MG63 (cell line): ENCODE measurements around the gene RMRP. TPM values are rescaled to one million over a fixed set of nuclear protein-coding genes. Genes with fewer than 3 reads are reported as not detected.

Experiments
- DNase-seq: peaks from one replicate; pipeline ENCODE4 v3.0.0-alpha.2; 2020
- H3K27me3 ChIP-seq: fragments of 250-450 bp; sonication (Bioruptor Pico); 2 replicates; pipeline ENCODE4 v1.5.1; 2020; ENCODE audit warnings: mild to moderate bottlenecking, moderate library complexity
- H3K36me3 ChIP-seq: fragments of 250-450 bp; sonication (Bioruptor Pico); 2 replicates; pipeline ENCODE4 v1.5.1; 2020; ENCODE audit warnings: mild to moderate bottlenecking, moderate library complexity
- H3K4me3 ChIP-seq: fragments of 250-450 bp; sonication (Bioruptor Pico); 2 replicates; pipeline ENCODE4 v1.5.1; 2020; ENCODE audit warnings: mild to moderate bottlenecking, moderate library complexity
- H3K9me3 ChIP-seq: fragments of 250-450 bp; sonication (Bioruptor Pico); 2 replicates; pipeline ENCODE4 v1.5.1; 2020; ENCODE audit warnings: mild to moderate bottlenecking, moderate library complexity
- total RNA-seq: library from RNA; depleted of rRNA; stranded (reverse); fragments of >200 nt; shearing (Covaris generic); gene quantifications from 2 replicates; pipeline ENCODE4 v1.2.3, GENCODE V29; 2014; ENCODE audit warnings: low replicate concordance

RMRP gene
- total RNA-seq, 1 experiment from 2014 or later, result 15,182 TPM

DNA sequence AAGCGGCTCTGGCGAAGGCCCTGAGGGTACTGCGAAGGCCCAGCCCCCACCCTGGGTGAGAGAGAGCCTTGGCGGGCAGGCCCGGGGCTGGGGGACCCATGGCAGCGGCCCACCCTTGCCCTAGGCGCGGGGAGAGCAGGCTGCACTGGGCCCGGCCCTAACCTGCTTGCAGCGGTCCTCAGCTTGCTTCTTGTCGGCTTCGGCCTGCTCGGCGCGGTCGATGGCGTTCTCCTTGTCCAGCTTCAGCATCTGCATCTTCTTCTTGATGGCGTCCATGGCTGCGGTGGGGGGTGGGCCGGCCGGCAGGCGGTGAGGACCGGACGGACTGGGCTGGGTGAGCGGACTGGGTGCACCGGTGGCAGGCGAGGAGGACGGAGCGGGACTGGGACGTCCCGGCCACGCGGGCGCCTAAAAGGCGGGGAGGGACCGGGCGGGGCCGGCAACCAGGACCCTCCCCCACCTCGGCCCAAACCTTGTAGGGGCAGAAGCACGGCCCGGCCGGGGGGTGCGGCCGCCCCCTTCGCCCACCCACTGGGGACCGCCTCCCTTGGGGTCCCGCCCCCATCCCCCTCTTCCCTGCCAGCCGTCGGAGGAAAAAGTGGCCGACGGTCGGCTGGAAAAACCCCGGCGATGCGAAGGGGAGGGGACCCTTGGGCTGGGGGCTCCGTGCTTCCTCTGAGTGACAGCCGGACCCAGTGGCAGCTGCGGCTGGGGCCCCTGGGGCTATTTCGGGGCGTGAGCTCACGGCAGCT is 31.9 kb upstream of the RMRP start, which contains the start of gene TPM2:
Gene TPM2, minus strand, starts transcription at position 384 of the 752 bp plus-strand sequence. Its CDS starts 108 bp downstream, at position 276.
- Histone ChIP-seq H3K4me3 (peak within 1 kb of the TSS; percentile 88), H3K27me3 (no peaks in the 10 kb centered on the region), H3K9me3 (no peaks in the 10 kb centered on the region), H3K36me3 (peaks cover 53% of the 10 kb centered on the region)
- DNase-seq, result peak; percentile 99

GRCh38 chr9:35688558-35689541 is 31.0 kb upstream of the RMRP start:
- Histone ChIP-seq H3K36me3 (peaks cover 58% of the 10 kb centered on the region), H3K9me3 (no peaks in the 10 kb centered on the region), H3K4me3 (peak overlapping the region; percentile 88), H3K27me3 (no peaks in the 10 kb centered on the region)
- DNase-seq, result peak; percentile 51

GRCh38 chr9:35687972-35688557 is 30.2 kb upstream of the RMRP start:
- peak overlapping the region; percentile 88 for H3K4me3 ChIP-seq
- DNase-seq, result no peak
- H3K27me3 ChIP-seq, result no peaks in the 10 kb centered on the region
- H3K9me3 ChIP-seq, result no peaks in the 10 kb centered on the region
- peaks cover 66% of the 10 kb centered on the region for H3K36me3 ChIP-seq

GRCh38 chr9:35687306-35687705 is 29.5 kb upstream of the RMRP start:
- Histone ChIP-seq H3K9me3 (no peaks in the 10 kb centered on the region), H3K27me3 (no peaks in the 10 kb centered on the region), H3K36me3 (peaks cover 73% of the 10 kb centered on the region), H3K4me3 (peak overlapping the region; percentile 88)
- DNase-seq, result no peak

GRCh38 chr9:35686222-35687203 is 28.7 kb upstream of the RMRP start:
- H3K27me3 ChIP-seq, result no peaks in the 10 kb centered on the region
- DNase-seq, result peak; percentile 45
- no peaks in the 10 kb centered on the region for H3K9me3 ChIP-seq
- peak overlapping the region; percentile 88 for H3K4me3 ChIP-seq
- H3K36me3 ChIP-seq, result peaks cover 81% of the 10 kb centered on the region

GRCh38 chr9:35685506-35685905 is 27.7 kb upstream of the RMRP start:
- no peak for DNase-seq
- no peak overlapping the region for H3K4me3 ChIP-seq
- H3K9me3 ChIP-seq, result no peaks in the 10 kb centered on the region
- H3K27me3 ChIP-seq, result no peaks in the 10 kb centered on the region
- H3K36me3 ChIP-seq, result peaks cover 85% of the 10 kb centered on the region

- no peaks in the 10 kb centered on the region for H3K27me3 ChIP-seq
- no peak overlapping the region for H3K4me3 ChIP-seq
- H3K9me3 ChIP-seq, result no peaks in the 10 kb centered on the region
- peaks cover 85% of the 10 kb centered on the region for H3K36me3 ChIP-seq
- no peak for DNase-seq
Measured at GRCh38 chr9:35684921-35685320, 27.1 kb upstream of the RMRP start.

DNA sequence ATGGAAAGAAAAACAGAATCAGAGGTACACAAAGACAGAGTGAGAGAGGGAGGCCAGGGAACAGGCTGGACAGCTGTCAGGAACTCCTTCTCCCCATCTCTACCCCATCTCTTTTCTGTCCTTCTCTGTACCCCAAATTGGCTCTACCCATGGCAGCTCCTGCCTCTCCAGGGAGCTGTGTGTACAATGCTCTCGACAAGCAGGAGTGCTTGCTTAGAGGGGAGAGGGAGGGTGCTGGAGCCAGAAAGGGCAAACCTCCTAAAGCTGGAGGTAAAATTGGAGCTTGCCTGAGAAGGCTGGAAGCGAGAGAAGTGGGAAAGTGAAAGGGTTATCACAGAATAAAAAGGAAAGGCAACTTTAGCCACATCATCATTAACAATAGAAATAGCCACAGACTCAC is 25.5 kb upstream of the RMRP start:
- Histone ChIP-seq H3K27me3 (no peaks in the 10 kb centered on the region), H3K4me3 (no peak overlapping the region), H3K36me3 (peaks cover 72% of the 10 kb centered on the region), H3K9me3 (no peaks in the 10 kb centered on the region)
- DNase-seq, result no peak

- H3K36me3 ChIP-seq, result peaks cover 65% of the 10 kb centered on the region
- no peaks in the 10 kb centered on the region for H3K27me3 ChIP-seq
- no peaks in the 10 kb centered on the region for H3K9me3 ChIP-seq
- peak; percentile 43 for DNase-seq
- no peak overlapping the region for H3K4me3 ChIP-seq
Measured at GRCh38 chr9:35682520-35683315, 24.9 kb upstream of the RMRP start.

- Histone ChIP-seq H3K9me3 (no peaks in the 10 kb centered on the region), H3K27me3 (no peaks in the 10 kb centered on the region), H3K36me3 (peaks cover 59% of the 10 kb centered on the region), H3K4me3 (no peak overlapping the region)
- peak; percentile 33 for DNase-seq
Measured at GRCh38 chr9:35682051-35682450, 24.2 kb upstream of the RMRP start.

GRCh38 chr9:35681341-35682002 is 23.7 kb upstream of the RMRP start:
- DNase-seq, result peak; percentile 52
- Histone ChIP-seq H3K36me3 (peaks cover 53% of the 10 kb centered on the region), H3K9me3 (no peaks in the 10 kb centered on the region)

GRCh38 chr9:35680331-35681105 is 22.7 kb upstream of the RMRP start:
- DNase-seq, result peak; percentile 88
- no peaks in the 10 kb centered on the region for H3K27me3 ChIP-seq
- no peaks in the 10 kb centered on the region for H3K9me3 ChIP-seq
- peaks cover 43% of the 10 kb centered on the region for H3K36me3 ChIP-seq
- no peak overlapping the region for H3K4me3 ChIP-seq

More at GRCh38 chr9:35681341-35682002, 23.7 kb upstream of the RMRP start:
- Histone ChIP-seq H3K27me3 (no peaks in the 10 kb centered on the region), H3K4me3 (no peak overlapping the region)

DNA sequence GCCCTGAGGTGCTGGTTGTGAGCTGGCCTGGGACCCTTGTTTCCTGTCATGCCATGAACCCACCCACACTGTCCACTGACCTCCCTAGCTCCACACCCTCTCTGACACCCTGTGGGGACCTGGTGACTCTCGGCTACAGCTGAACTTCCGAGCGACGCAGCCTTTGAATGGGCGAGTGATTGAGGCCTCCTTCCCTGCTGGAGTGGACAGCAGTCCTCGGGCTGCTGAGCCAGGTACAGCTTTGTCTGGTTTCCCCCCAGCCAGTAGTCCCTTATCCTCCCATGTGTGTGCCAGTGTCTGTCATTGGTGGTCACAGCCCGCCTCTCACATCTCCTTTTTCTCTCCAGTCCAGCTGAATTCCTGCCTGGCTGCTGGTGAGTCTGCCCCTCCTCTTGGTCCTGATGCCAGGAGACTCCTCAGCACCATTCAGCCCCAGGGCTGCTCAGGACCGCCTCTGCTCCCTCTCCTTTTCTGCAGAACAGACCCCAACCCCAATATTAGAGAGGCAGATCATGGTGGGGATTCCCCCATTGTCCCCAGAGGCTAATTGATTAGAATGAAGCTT is 22.0 kb upstream of the RMRP start:
- Histone ChIP-seq H3K4me3 (no peak overlapping the region), H3K36me3 (peaks cover 37% of the 10 kb centered on the region), H3K9me3 (no peaks in the 10 kb centered on the region), H3K27me3 (no peaks in the 10 kb centered on the region)
- DNase-seq, result no peak

DNA sequence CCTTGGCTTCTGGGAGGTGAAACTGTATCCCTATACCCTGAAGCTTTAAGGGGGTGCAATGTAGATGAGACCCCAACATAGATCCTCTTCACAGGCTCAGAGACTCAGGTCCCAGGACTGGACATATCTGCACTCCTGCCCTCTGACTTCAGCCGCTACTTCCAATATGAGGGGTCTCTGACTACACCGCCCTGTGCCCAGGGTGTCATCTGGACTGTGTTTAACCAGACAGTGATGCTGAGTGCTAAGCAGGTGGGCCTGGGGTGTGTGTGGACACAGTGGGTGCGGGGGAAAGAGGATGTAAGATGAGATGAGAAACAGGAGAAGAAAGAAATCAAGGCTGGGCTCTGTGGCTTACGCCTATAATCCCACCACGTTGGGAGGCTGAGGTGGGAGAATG is 21.3 kb upstream of the RMRP start:
- Histone ChIP-seq H3K9me3 (no peaks in the 10 kb centered on the region), H3K36me3 (peaks cover 29% of the 10 kb centered on the region), H3K27me3 (no peaks in the 10 kb centered on the region), H3K4me3 (no peak overlapping the region)
- no peak for DNase-seq
